GM18499 (cell line): ENCODE data around the gene ATP5PB.

ENCODE experiments used
- ATAC-seq: cut with Tn5 transposase; IDR thresholded peaks from one replicate; pipeline ENCODE4 v1.9.1; 2021; ENCODE audit warnings: moderate number of reproducible peaks; ENCODE audit not compliant: insufficient read depth, unreplicated experiment

The ATP5PB gene

GRCh38 chr1:111448918-111449702 lies at the start of gene ATP5PB, which contains the start of gene WDR77:
Gene ATP5PB (plus strand): TSS chr1:111449464. CDS start chr1:111449542, 78 bp downstream.
Gene WDR77 (minus strand): TSS chr1:111449256. CDS start chr1:111449169, 87 bp downstream.
- peak; percentile 83 for ATAC-seq

- ATAC-seq = no peak
Observed at GRCh38 chr1:111399792-111400610, 49.3 kb upstream of the ATP5PB start.

GRCh38 chr1:111402083-111402482 lies 47.2 kb upstream of the ATP5PB start:
- no peak for ATAC-seq

GRCh38 chr1:111404588-111404987 lies 44.7 kb upstream of the ATP5PB start:
- ATAC-seq = no peak

GRCh38 chr1:111406321-111406768 lies 42.9 kb upstream of the ATP5PB start:
- ATAC-seq = peak; percentile 76

- ATAC-seq = no peak
Observed at GRCh38 chr1:111407301-111407700, 42.0 kb upstream of the ATP5PB start.

- ATAC-seq = no peak
Observed at GRCh38 chr1:111412839-111413238, 36.4 kb upstream of the ATP5PB start.

GRCh38 chr1:111414756-111415155 lies 34.5 kb upstream of the ATP5PB start:
- ATAC-seq = no peak

GRCh38 chr1:111415461-111415860 lies 33.8 kb upstream of the ATP5PB start:
- ATAC-seq = no peak

GRCh38 chr1:111417755-111418154 lies 31.5 kb upstream of the ATP5PB start:
- no peak for ATAC-seq

- no peak for ATAC-seq
Observed at GRCh38 chr1:111419037-111419436, 30.2 kb upstream of the ATP5PB start.

GRCh38 chr1:111420377-111420776 lies 28.9 kb upstream of the ATP5PB start:
- ATAC-seq = no peak

- ATAC-seq = no peak
Observed at GRCh38 chr1:111422546-111423391, 26.5 kb upstream of the ATP5PB start.

- no peak for ATAC-seq
Observed at GRCh38 chr1:111424281-111424680, 25.0 kb upstream of the ATP5PB start.

- no peak for ATAC-seq
Observed at GRCh38 chr1:111436726-111437125, 12.5 kb upstream of the ATP5PB start.

GRCh38 chr1:111439461-111440351 lies 9.6 kb upstream of the ATP5PB start:
- no peak for ATAC-seq

- ATAC-seq = no peak
Observed at GRCh38 chr1:111441573-111442192, 7.6 kb upstream of the ATP5PB start.

- no peak for ATAC-seq
Observed at GRCh38 chr1:111442457-111442856, 6.8 kb upstream of the ATP5PB start.

- ATAC-seq = no peak
Observed at GRCh38 chr1:111444031-111444430, 5.2 kb upstream of the ATP5PB start.
